ENCODE results near the gene CRLF1. TPM values are rescaled to one million over a fixed set of nuclear protein-coding genes. Genes with fewer than 3 reads are reported as not detected.

The CRLF1 gene
- total and polyA plus RNA-seq, 2 of the 8 experiments (the other 6 are each of a cell fraction or from before 2014, with no cell fraction given) = 7.2 to 10.3 TPM

GRCh38 chr19:18574691-18575291, 31.8 kb downstream of the CRLF1 start:
- H3K79me2 ChIP-seq (ENCODE audit: control insufficient read depth in 1 of 2, insufficient read depth in 2 of 2, low read length in 2 of 2) = peaks cover 12 to 20% of the 10 kb centered on the region in 2 experiments
- H3K4me3 ChIP-seq (ENCODE audit: extremely low read depth in 1 of 4, insufficient read depth in 2 of 4, low read depth in 3 of 4, low read length in 4 of 4) = no peak overlapping the region
- peaks cover 16 to 44% (median 32%) of the 10 kb centered on the region in 4 experiments for H3K36me3 ChIP-seq (ENCODE audit: control insufficient read depth in 2 of 4, insufficient read depth in 4 of 4, low read length in 3 of 4)
- H2AK5ac ChIP-seq (ENCODE audit: low read depth, low read length) = no peak overlapping the region
- POLR2A ChIA-PET (ENCODE audit: partially characterized antibody) = interaction anchor here (0.8 to 6.1 kb wide), 4 partner anchors 15 to 44 kb away, joined by 3 to 112 read pairs (median 14); partner anchors contain the start of genes KXD1 and REX1BD
- peak; percentile 23; the same call in 1 of the 2 replicates for TF ChIP-seq SP1 (IDR thresholded peaks at IDR 0.05; ENCODE audit: low read depth, low read length)
- TF ChIP-seq CBX5 (IDR thresholded peaks at IDR 0.05; ENCODE audit: low read depth, low read length) = no peak
- H3K14ac ChIP-seq (ENCODE audit: insufficient read length) = no peak overlapping the region
- no peak overlapping the region for H2BK120ac ChIP-seq (replicated peaks; ENCODE audit: low read depth, low read length)
- H3K23me2 ChIP-seq (ENCODE audit: low read depth, low read length) = peaks cover 10% of the 10 kb centered on the region
- no peak overlapping the region for H4K5ac ChIP-seq (ENCODE audit: insufficient read length, low read depth, low read length)
- H3K9me3 ChIP-seq (ENCODE audit: insufficient read depth in 2 of 2, low read depth in 1 of 2, low read length in 1 of 2) = no peaks in the 10 kb centered on the region
- H4K8ac ChIP-seq (ENCODE audit: extremely low read depth, insufficient read depth, low read length) = 0 out of 2 replicates have a peak overlapping the region, but pooled peaks have one; percentile 12
- H3K4me2 ChIP-seq (ENCODE audit: insufficient read depth in 1 of 2, low read depth in 2 of 2, low read length in 2 of 2) = no peak overlapping the region
- CTCF ChIA-PET (ENCODE audit: partially characterized antibody) = interaction anchor here (0.6 to 4.7 kb wide), 3 partner anchors 14 to 405 kb away, joined by 4 to 28 read pairs (median 7); partner anchors contain the start of genes ELL and REX1BD
- no peak for DNase-seq (ENCODE audit: low read depth in 1 of 2, low spot score in 2 of 2)
- H4K20me1 ChIP-seq (replicated peaks in 1 of 2; ENCODE audit: control insufficient read depth in 1 of 2, insufficient read depth in 2 of 2, low read length in 2 of 2) = peaks cover 9 to 27% of the 10 kb centered on the region in 2 experiments
- H3K18ac ChIP-seq (ENCODE audit: extremely low read depth, low read length) = no peak overlapping the region
- no peak overlapping the region for H2BK5ac ChIP-seq (ENCODE audit: low read depth, low read length)
- H2BK12ac ChIP-seq (ENCODE audit: low read depth, low read length) = no peak overlapping the region
- peaks cover 13% of the 10 kb centered on the region for H3K79me1 ChIP-seq (ENCODE audit: low read depth, low read length)
- FAIRE-seq = no peak
- no peak overlapping the region for H3K23ac ChIP-seq (ENCODE audit: insufficient read length)
- no peak overlapping the region for H3K27ac ChIP-seq (ENCODE audit: low read depth, low read length)
- peaks cover 0 to 9% (median 6%) of the 10 kb centered on the region in 4 experiments; a peak in 6 of 7 replicates for H3K4me1 ChIP-seq (replicated peaks in 1 of 4; ENCODE audit: control insufficient read depth in 3 of 4, insufficient read depth in 4 of 4, low read length in 3 of 4)
- no peak overlapping the region for H4K91ac ChIP-seq (replicated peaks; ENCODE audit: insufficient read length, low read length)
- H2BK15ac ChIP-seq (ENCODE audit: low read length) = no peak overlapping the region
- no peak overlapping the region for H2BK20ac ChIP-seq (ENCODE audit: low read length)
- no peaks in the 10 kb centered on the region for H3K27me3 ChIP-seq (replicated peaks in 1 of 4; ENCODE audit: control insufficient read depth in 3 of 4, extremely low read depth in 1 of 4, insufficient read depth in 3 of 4, low read length in 3 of 4)
- WGBS, 2 experiments (ENCODE audit: extremely low coverage in 1 of 2, insufficient coverage in 1 of 2, insufficient read length in 1 of 2, insufficient replicate concordance in 2 of 2, low coverage in 1 of 2, low lambda C conversion rate in 2 of 2, missing lambda C conversion rate in 1 of 2) = 92% methylated on average over 18 of the region's 18 CpGs; no CpG with 5 or more reads in 1 of the 2 experiments
- H2AFZ ChIP-seq (ENCODE audit: low read length) = no peak overlapping the region
- no peak overlapping the region for H3K9ac ChIP-seq (replicated peaks in 1 of 4; ENCODE audit: extremely low read depth in 1 of 4, low read depth in 3 of 4, low read length in 3 of 4)
- H3K56ac ChIP-seq (replicated peaks; ENCODE audit: insufficient read length, low read depth, low read length) = no peak overlapping the region
- no peak overlapping the region for H3K4ac ChIP-seq (replicated peaks; ENCODE audit: insufficient read length, low read depth, low read length)

Measured in H1 (cell line).